Smooth muscle cell of the coronary artery (primary cell): ENCODE data around the gene OPRL1. TPM values are rescaled to one million over a fixed set of nuclear protein-coding genes. Genes with fewer than 3 reads are reported as not detected.

Source experiments
- total RNA-seq: library from RNA; depleted of rRNA; stranded (reverse); fragments of >200 nt; gene quantifications from 2 replicates; pipeline ENCODE4 v1.2.3, GENCODE V29; 2014; ENCODE audit warnings: low replicate concordance

The OPRL1 gene
- 1.5 and 2.3 TPM in 2 replicates for total RNA-seq

GRCh38 chr20:64080013-64080812, at the start of gene OPRL1:
Gene OPRL1 (plus strand): TSS chr20:64080082. CDS start chr20:64092721, 12,639 bp downstream.

DNA sequence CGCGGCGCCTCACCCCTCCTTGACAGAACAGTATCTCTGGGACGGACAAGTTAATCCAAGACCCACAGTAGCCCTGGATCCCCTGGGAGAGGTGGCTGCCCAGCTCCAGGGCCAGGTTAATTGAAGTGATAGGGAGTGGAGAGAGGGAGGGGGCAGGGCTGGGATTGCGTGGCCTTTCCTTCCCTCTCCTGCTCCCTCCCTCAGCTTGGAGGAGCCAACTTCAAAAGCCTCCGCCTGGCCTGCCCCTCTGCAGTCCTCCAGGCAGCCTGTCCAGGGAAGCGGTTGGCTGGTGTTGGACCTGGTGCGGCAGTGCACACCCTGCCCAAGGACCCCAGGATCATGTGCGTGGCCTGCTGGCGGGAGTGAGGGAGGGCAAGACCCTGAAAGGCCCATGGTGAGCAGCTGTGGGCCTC, 43.9 kb upstream of the OPRL1 start, which contains the start of gene C20orf204:
TSS of gene C20orf204 (plus strand) at position 250 of the 413 bp plus-strand sequence. CDS start at position 392, 142 bp downstream.

GRCh38 chr20:64049060-64049877, 30.6 kb upstream of the OPRL1 start, which contains the start of gene SOX18:
Gene SOX18 (minus strand): TSS chr20:64049639. CDS start chr20:64049516, 123 bp downstream.

DNA sequence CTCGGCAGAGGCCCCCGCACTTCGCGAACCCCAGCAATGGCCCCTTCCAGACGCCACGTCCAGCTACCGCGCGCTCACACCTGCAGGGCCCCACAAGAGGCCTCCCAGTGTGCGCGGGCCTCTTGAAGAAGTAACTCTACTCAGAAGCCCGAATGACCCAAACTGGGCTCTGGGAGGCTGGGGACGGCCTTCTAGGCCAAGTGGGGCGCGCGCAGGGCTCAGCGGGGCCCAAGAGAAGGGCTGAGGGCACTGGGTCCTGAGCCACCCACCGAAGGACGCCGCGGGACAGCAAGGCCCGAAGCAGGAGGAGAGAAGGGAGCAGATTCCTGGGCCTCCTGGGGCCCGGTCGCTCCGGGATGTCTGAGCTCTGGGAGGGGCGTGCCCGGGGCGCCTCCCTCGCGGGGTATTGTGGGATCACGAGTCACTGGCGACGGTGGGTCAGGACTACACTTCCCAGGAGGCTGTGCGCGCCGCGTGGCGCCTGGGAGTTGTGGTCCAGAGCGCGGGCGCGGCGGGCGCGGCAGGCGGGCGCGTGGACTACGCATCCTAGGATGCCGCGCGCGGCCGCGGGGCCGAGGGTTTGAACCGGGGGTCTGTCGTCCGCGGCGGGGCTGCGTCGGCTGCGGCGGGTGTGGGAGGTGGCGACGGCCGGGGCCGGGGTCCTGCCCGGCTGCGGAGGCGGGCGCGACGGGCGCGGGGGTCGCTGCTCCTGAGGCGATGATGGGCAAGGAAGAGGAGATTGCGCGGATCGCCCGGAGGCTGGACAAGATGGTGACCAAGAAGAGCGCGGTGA, 17.1 kb upstream of the OPRL1 start, which contains the start of gene TCEA2:
TSS of gene TCEA2 (plus strand) at position 603 of the 793 bp plus-strand sequence. CDS start at position 718, 115 bp downstream.

DNA sequence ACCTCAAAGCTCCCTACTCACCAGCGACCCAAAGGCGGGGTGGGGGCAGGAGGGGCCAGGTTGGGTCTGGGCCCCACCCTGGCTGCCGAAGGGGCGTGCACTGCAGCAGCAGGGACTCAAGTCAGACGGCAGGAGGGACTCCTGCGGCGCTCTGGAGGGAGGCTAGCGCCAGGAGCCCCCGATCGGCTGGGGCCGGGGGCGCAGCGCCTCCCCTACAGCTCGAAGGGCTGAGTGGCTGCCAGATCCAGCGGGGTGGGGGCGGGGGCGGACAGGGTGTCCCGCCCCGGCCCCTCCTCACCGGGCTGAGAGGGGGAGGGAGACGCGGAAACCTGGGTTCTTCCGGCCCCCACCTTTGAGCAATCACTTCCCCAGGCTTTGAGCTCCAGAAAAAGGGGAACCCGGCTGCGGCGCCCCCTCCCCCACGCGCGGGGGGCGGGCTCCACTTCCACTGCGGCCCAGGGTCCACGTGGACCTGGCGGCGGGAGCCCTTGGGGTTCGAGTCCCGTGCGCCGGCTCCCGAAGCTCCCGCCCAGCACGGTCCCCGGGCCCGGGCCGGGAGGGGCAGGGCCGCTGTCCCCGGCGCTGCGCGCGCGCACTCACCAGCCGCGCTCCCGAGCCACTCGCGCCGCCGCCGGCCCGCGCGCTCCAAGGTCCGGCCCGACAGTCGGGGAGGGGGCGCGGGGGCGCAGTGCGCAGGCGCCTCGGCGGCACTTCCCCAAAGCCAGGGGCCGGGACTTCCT, 439 bp upstream of the OPRL1 start, which contains the start of gene RGS19:
TSS of gene RGS19 (minus strand) at position 246 of the 740 bp plus-strand sequence. CDS start 2,632 bp downstream, outside the sequence.

GRCh38 chr20:64083804-64084684, 4.2 kb downstream of the OPRL1 start, which contains the start of gene LKAAEAR1:
Gene LKAAEAR1 (minus strand): TSS chr20:64084398. CDS start chr20:64084219, 179 bp downstream.

GRCh38 chr20:64106981-64107735, 27.3 kb downstream of the OPRL1 start, which contains the start of gene NPBWR2:
Gene NPBWR2 (minus strand): TSS chr20:64107565. CDS start chr20:64106831, 734 bp downstream.

Other genes with a start within 250 kb of the OPRL1 start
- 4.8 and 5.6 TPM in 2 replicates for gene ZBTB46, start 248.8 kb upstream of the OPRL1 start, total RNA-seq
- gene ABHD16B, start 218.6 kb upstream of the OPRL1 start, total RNA-seq = not detected in 2 replicates
- gene TPD52L2, start 214.8 kb upstream of the OPRL1 start, total RNA-seq = 84.7 and 110 TPM in 2 replicates
- 43.3 and 54.3 TPM in 2 replicates for gene DNAJC5, start 185.0 kb upstream of the OPRL1 start, total RNA-seq
- 20.6 and 21.0 TPM in 2 replicates for gene UCKL1, start 123.7 kb upstream of the OPRL1 start, total RNA-seq
- 4.1 and 6.9 TPM in 2 replicates for gene ZNF512B, start 110.2 kb upstream of the OPRL1 start, total RNA-seq
- 0.23 and 0.45 TPM in 2 replicates for gene SAMD10, start 100.4 kb upstream of the OPRL1 start, total RNA-seq
- gene PRPF6, start 99.0 kb upstream of the OPRL1 start, total RNA-seq = 61.0 and 84.8 TPM in 2 replicates
- 0.23 and 0.45 TPM in 2 replicates for gene C20orf204, start 43.9 kb upstream of the OPRL1 start, total RNA-seq
- gene SOX18, start 30.4 kb upstream of the OPRL1 start, total RNA-seq = 0.08 and 0.12 TPM in 2 replicates
- gene TCEA2, start 16.9 kb upstream of the OPRL1 start, total RNA-seq = 30.6 and 40.5 TPM in 2 replicates
- 5.6 and 11.7 TPM in 2 replicates for gene RGS19, start 564 bp upstream of the OPRL1 start, total RNA-seq
- gene LKAAEAR1, start 4.3 kb downstream of the OPRL1 start, total RNA-seq = not detected in 2 replicates
- gene NPBWR2, start 27.5 kb downstream of the OPRL1 start, total RNA-seq = not detected in 2 replicates
- gene MYT1, start 84.4 kb downstream of the OPRL1 start, total RNA-seq = not detected in 2 replicates
- 33.0 and 41.3 TPM in 2 replicates for gene PCMTD2, start 175.7 kb downstream of the OPRL1 start, total RNA-seq